Urinary bladder (tissue), 4 donors: ENCODE data around the gene BAG5. TPM values are rescaled to one million over a fixed set of nuclear protein-coding genes. Genes with fewer than 3 reads are reported as not detected.

Experiments used
- DNase-seq: peaks from one replicate; pipeline ENCODE4 v3.0.0-alpha.2; 2015; ENCODE audit errors: extremely low spot score
- H3K27ac ChIP-seq: one replicate; pipeline ENCODE4 v1.5.1; 2013; ENCODE audit warnings: low read depth, mild to moderate bottlenecking, moderate library complexity
- H3K36me3 ChIP-seq: one replicate; pipeline ENCODE4 v1.6.1; 2013; ENCODE audit warnings: mild to moderate bottlenecking, moderate library complexity; ENCODE audit not compliant: insufficient read depth
- H3K4me1 ChIP-seq: one replicate; pipeline ENCODE4 v1.6.1; 2013; ENCODE audit warnings: mild to moderate bottlenecking, moderate library complexity; ENCODE audit not compliant: insufficient read depth
- H3K4me3 ChIP-seq: one replicate; pipeline ENCODE4 v1.5.1; 2013; ENCODE audit warnings: low read depth, low read length
- WGBS: extraction: QIAGEN DNeasy Blood & Tissue Kit; methylation state at CpG from one replicate; pipeline ENCODE4 v1.1.7; 2013; 5-methylcytosine and 5-hydroxymethylcytosine counted together
- polyA plus RNA-seq: library from polyadenylated mRNA; stranded (reverse); fragments of 200-250 nt; gene quantifications from one replicate; pipeline ENCODE4 v1.2.3, GENCODE V29; 2013
- total RNA-seq: library from RNA; depleted of rRNA; stranded (reverse); fragments of >200 nt; gene quantifications from one replicate; pipeline ENCODE4 v1.2.3, GENCODE V29; 2014
- donor health status: healthy with polysubstance abuse.
- donor health status: healthy.

BAG5 gene
- total and polyA plus RNA-seq, 2 donors, result 18.1 to 29.8 TPM

DNA sequence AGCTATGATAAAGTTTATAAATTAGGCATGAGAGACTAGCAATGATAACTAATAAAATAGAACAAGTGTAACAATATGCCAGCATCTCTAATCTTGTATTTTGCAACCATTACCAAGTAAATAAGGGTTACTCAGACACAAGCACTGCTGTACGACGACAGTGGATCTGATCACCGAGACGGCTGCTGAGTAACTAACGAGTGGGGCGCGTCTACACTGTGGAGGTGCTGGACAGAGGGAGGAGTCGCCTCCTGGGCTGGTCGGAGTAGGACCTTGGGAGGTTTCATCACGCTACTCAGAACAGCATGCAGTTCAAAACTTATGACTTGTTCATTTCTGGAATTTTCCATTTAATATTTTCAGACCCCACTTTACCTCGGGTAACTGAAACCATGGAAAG is 18.7 kb upstream of the BAG5 start:
- WGBS, result 88% methylated on average over 11 of the region's 11 CpGs
- Histone ChIP-seq H3K36me3 (no peaks in the 10 kb centered on the region), H3K4me1 (no peaks in the 10 kb centered on the region), H3K27ac (no peak overlapping the region), H3K4me3 (no peak overlapping the region)
- DNase-seq, result no peak

DNA sequence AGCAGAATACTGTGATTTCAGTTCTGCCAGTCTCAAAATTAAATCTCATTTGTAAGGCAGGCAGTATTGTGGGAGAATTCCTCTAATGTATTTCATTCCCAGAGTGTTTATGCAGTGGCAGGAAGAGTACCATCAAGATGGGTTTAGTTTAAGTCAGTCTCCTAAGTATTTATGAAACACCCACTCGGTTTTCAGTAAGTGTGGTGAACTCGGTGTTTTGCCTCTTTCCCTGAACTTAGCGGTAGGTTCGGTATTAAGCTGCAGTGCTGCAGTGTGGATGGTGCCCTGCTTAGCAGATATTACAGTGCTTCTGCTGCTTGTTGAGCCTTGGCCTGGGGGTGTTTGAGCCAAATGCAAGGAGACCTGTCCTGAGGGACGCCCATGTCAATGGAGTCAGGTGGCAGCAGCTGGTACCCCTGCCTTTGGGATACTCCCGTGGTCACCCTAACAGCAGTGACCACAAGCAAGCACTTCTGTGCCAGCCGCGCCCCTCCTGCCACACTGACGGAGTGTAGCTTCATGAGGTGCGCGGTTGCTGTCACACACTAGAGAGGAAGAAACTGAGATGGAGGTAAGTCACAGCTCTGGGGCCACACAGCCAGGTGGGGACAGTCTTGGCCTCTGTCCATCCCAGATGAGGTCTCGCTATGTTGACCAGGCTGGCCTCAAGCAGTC is 16.1 kb upstream of the BAG5 start:
- Histone ChIP-seq H3K27ac (no peak overlapping the region), H3K4me1 (peaks cover 2% of the 10 kb centered on the region), H3K4me3 (no peak overlapping the region), H3K36me3 (no peaks in the 10 kb centered on the region)
- no peak for DNase-seq
- WGBS, result 91% methylated on average over 12 of the region's 12 CpGs

DNA sequence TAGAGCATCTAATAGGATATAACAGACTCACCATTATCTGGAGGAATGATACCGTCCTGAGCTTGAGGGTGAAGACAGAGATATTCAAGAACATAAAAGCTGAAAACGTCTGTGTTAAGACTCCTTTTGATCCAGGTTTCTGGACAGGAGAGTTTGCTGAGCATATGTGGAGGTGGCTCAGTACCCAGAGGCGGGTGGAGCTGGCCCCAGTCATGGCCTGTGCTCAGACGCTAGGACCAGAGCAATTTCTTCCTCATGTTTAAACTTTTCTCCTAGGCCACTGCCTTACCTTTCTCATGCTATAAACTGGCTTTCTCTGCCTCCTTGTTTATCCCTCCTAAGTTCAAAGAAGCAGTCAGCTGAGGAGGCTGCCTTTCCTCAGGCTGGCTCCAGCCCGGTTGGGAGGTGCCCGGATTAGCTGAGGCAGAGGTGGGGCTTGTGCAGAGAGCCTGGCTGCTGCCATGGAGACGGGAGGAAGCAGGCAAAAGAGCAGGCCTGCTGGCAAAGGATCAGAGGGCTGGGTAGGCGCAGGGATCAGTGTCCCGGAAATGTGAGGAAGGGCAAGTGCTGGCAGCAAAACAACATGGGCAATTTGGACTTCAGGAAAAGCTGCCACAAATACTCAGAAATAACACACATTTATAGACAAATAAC is 14.0 kb upstream of the BAG5 start:
- no peaks in the 10 kb centered on the region for H3K36me3 ChIP-seq
- peak; percentile 76 for DNase-seq
- no peak overlapping the region for H3K4me3 ChIP-seq
- WGBS, result 15% methylated on average over 9 of the region's 9 CpGs
- H3K4me1 ChIP-seq, result peaks cover 2% of the 10 kb centered on the region
- peak overlapping the region; percentile 93 for H3K27ac ChIP-seq

DNA sequence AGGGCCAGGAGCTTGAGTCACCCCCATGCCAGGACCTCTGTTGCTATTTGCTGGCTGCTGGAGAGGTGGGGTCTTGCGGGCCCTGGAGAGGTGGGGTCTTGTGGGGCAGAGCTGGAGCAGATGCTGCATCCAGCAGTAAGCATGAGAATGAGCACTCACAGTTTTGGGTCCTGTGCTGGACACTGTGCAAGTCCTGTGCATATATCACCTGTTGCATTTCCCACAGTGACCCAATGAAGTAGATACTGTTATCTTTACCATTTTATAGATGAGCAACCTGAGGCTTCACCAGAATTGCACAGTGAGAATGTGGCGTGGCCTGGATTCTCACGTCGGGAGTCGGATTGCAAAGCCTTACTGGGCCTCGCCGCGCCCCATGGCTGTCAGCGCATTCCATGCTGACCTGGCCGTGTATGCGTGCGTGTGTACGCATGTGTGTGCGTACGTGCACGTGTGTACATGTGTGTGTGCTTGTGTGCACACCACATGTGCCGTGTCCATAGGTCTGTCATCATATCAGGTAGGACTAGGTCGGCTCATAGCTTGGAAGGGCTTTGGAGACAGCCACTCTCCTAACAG is 12.3 kb upstream of the BAG5 start:
- WGBS, result 94% methylated on average over 18 of the region's 18 CpGs
- no peak overlapping the region for H3K27ac ChIP-seq
- H3K4me1 ChIP-seq, result peaks cover 2% of the 10 kb centered on the region

DNA sequence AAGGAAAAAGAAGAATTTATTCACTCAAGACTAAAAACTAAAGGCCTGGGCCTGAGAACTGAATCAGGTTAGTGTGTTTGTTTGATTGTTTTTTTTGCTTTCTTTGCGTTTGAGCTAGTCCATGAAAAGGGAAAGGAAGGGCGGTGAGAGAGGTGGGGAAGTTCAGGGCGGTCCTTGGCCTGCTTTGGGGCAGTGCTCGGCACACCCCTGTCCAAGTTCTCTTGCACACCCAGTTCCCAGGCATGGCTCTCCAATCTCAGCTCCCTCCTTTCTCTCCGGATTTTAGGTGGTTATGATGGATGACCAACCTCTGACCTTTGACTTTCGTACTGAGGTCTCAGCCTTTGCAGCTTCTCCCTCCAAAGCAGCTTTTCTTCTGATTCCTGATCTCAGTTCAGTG is 11.6 kb upstream of the BAG5 start:
- no peak for DNase-seq
- no peak overlapping the region for H3K27ac ChIP-seq
- H3K4me1 ChIP-seq, result peaks cover 2% of the 10 kb centered on the region
- H3K4me3 ChIP-seq, result no peak overlapping the region
- no peaks in the 10 kb centered on the region for H3K36me3 ChIP-seq
- 64% methylated on average over 6 of the region's 6 CpGs for WGBS

More for the DNA sequence above, 12.3 kb upstream of the BAG5 start:
- Histone ChIP-seq H3K4me3 (no peak overlapping the region), H3K36me3 (no peaks in the 10 kb centered on the region)
- DNase-seq, result no peak

DNA sequence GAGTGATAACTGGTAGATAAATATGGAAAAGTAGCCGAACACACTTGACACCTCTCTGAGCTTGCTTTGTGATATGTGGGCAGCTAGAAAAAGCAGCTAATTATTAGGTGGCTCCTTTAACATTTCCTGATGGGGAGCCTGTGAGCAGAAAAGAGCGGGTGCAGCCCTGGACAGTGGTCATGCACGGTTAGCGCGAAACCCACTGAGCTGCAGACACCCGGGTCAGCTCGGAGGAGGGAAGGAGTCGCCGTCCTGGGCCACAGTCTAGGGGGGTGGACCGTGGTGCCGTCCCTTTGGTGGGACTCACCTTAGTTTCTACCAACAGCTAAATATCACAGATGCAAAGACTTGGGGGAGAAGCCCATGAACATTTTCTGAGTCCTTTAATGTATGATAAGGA is 7.0 kb upstream of the BAG5 start:
- no peaks in the 10 kb centered on the region for H3K36me3 ChIP-seq
- H3K4me1 ChIP-seq, result no peaks in the 10 kb centered on the region
- 83% methylated on average over 11 of the region's 11 CpGs for WGBS
- H3K4me3 ChIP-seq, result no peak overlapping the region
- no peak overlapping the region for H3K27ac ChIP-seq
- no peak for DNase-seq

DNA sequence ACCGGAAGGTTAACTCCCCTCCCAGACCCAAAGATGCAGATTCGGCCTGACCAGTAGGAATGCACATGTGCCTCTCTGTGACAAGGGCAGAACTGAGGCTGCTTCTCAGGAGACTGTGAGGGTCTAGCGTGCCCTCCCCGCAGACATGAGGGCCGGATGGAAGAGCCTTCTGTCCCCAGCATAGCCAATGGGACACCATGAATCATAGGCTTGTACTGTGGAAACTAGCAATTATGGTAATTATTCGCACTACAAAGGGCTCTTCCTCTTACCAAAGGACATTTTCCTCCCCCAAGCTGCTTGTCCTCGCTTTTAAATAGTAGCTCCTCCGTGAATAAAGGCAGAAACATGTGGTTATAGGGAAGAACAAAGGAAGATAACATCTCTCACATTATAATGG is 6.5 kb upstream of the BAG5 start:
- H3K4me3 ChIP-seq, result no peak overlapping the region
- H3K27ac ChIP-seq, result no peak overlapping the region
- H3K4me1 ChIP-seq, result peaks cover 2% of the 10 kb centered on the region
- 73% methylated on average over 8 of the region's 8 CpGs for WGBS
- DNase-seq, result no peak
- H3K36me3 ChIP-seq, result no peaks in the 10 kb centered on the region

DNA sequence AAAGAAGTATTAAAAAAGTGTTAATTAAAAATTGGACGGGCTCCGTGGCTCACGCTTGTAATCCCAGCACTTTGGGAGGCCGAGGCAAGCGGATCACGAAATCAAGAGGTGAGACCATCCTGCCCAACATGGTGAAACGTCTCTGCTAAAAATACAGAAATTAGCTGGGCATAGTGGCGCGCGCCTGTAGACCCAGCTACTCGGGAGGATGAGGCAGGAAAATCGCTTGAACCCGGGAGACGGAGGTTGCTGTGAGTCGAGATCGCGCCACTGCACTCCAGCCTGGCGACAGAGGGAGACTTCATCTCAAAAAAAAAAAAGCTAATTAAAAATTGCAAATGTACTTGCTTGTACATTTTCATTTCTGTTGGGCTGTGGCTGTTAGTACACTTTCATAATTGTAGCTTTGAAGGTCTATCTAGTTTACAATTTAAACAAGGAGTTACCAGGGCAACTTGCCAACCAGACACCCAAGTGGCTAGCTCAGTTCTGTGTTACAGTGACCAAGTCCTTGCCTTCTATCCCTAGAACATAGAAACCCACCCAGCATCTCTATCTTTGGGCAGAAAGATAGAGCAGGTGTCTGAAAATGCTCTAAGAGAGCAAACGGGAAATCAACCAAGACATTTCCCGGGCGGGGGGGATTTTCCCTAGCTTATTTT is 1.5 kb upstream of the BAG5 start:
- Histone ChIP-seq H3K4me1 (peaks cover 2% of the 10 kb centered on the region), H3K36me3 (no peaks in the 10 kb centered on the region), H3K4me3 (peak overlapping the region; percentile 93), H3K27ac (no peak overlapping the region)
- WGBS, result 61% methylated on average over 21 of the region's 21 CpGs
- DNase-seq, result no peak

DNA sequence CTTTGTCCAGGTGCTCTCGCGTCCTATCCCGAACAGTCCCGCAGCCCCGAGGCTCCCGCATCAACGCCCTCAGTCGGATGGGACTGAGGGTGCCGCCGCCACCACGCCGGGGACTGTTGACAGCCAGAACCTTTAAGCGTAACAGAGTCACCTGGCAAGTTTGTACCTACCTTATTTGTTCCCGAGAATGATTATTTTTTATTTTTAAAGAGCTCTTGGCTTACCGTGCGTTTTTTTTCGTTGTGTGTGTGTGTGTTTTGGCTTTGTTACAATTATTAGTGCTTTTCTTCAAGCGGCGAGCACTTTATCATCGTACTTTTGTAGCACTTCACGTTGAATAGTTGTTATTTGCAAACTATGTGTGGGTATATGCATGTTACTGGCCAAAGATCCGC is 766 bp upstream of the BAG5 start:
- peaks cover 3% of the 10 kb centered on the region for H3K4me1 ChIP-seq
- H3K36me3 ChIP-seq, result no peaks in the 10 kb centered on the region
- H3K4me3 ChIP-seq, result peak overlapping the region; percentile 93
- no peak for DNase-seq
- WGBS, result under 1% methylated on average over 22 of the region's 22 CpGs
- H3K27ac ChIP-seq, result peak overlapping the region; percentile 92

DNA sequence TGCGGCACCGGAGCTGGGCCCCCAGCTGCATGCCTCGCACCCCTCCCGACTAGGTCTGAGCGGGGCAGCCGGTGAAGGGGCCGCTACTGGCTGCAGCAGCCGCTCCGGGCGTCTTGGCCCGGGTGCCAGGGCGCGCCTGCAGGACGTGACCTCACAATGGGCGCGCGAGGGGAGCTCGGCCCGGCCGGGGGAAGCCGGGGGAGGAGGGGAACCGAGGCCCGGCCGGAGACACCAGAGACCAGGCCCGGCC is 353 bp downstream of the BAG5 start:
- H3K27ac ChIP-seq, result peak overlapping the region; percentile 92
- no peak for DNase-seq
- under 1% methylated on average over 25 of the region's 25 CpGs for WGBS
- no peaks in the 10 kb centered on the region for H3K36me3 ChIP-seq
- H3K4me3 ChIP-seq, result peak overlapping the region; percentile 93
- peaks cover 3% of the 10 kb centered on the region for H3K4me1 ChIP-seq

DNA sequence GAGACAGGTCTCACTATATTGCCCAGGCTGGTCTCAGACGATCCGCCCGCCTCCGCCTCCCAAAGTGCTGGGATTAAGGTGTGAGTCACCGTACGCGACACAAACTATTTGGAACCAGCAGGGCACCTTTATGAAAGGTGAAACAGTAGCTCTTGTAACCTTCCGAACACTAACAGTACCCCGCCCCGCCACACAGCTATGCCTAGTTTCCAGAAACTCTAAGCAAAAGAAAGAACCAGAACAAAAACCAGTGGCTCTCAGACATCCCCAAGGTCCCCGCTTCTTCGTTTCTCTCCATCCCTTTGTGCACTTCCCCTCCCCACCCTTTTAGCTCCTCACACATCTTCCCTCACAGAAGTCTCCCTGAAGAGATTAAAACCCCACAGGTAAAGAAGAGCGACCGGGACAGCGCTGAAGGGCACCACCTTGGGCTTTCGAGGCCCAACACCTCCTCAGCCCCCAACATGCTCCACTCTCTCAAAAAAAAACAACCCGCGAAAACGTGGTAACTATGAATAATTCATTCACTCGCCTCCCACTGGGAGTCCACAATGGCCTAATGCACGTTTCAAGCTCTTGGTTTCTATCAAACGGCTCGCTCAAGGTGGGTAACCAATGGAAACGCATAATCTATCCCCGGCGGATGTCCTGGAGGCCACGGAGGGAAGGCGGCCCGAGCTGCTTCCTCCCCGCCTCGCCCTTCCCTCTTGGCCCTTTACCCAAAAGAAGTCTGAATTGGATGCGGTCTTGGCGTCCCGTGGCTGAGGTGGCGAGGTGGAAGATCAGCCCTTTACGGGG is 877 bp downstream of the BAG5 start:
- Histone ChIP-seq H3K4me1 (peaks cover 3% of the 10 kb centered on the region), H3K27ac (peak overlapping the region; percentile 92), H3K36me3 (no peaks in the 10 kb centered on the region), H3K4me3 (peak overlapping the region; percentile 93)
- 4% methylated on average over 36 of the region's 36 CpGs for WGBS
- DNase-seq, result no peak

DNA sequence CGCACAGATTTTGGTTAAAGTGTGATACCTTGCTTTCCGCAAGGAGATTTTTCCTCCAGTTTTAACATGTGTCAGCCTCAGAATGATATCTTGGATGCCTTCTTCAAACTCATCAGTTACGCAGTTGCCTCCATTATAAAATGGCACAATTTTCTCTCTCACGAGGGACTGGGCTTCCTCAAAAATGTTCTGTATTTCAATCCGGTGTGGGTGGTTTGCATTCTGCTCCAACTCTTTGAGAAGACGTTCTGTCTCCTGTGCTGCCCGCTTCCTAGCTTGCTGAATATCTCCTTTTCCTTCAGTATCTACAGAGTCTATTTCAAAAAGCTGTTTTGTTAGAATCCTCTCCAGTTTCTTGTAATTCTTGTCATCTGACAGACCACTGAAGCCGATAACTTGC is 1.8 kb downstream of the BAG5 start:
- no peak for DNase-seq
- Histone ChIP-seq H3K4me1 (peaks cover 3% of the 10 kb centered on the region), H3K27ac (no peak overlapping the region), H3K4me3 (no peak overlapping the region), H3K36me3 (no peaks in the 10 kb centered on the region)
- 74% methylated on average over 8 of the region's 8 CpGs for WGBS

DNA sequence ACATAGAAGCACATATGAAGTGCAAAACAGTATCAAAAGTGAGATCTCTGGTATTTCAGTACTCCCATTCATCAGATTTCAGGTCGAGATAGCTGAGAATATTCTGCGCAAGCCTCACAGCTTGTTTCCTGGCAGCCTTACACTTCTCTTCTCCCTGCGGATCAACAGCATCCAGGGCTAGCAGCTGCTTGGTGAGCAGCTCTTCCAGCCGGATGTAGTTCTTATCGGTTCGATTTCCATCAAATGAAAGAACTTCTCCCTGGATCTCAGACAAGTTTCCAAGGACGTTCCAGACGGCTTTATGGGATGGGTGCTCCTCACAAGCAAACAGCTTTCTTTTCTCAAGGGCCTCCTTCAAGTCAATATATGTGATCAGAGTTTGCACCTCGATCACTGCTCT is 2.7 kb downstream of the BAG5 start:
- DNase-seq, result no peak

More for the DNA sequence above, 2.7 kb downstream of the BAG5 start:
- 62% methylated on average over 9 of the region's 9 CpGs for WGBS
- Histone ChIP-seq H3K4me1 (peaks cover 3% of the 10 kb centered on the region), H3K36me3 (no peaks in the 10 kb centered on the region), H3K27ac (no peak overlapping the region), H3K4me3 (no peak overlapping the region)
